Fibroblast of mammary gland (primary cell): ENCODE results near the gene PKMYT1.

Source experiments
- DNase-seq: peaks from one replicate; pipeline ENCODE4 v3.0.0-alpha.2; 2010; ENCODE audit warnings: low read depth
- H3K4me3 ChIP-seq: 2 replicates; pipeline ENCODE4 v1.5.1; 2011; ENCODE audit warnings: low read depth, mild to moderate bottlenecking, low read length, moderate library complexity; ENCODE audit not compliant: control insufficient read depth
- TF ChIP-seq, protein P1 (sequence below): conservative IDR thresholded peaks from 2 replicates; pipeline ENCODE4 v1.5.1; 2011; ENCODE audit warnings: low read depth, low read length, inconsistent platforms; ENCODE audit not compliant: control insufficient read depth, insufficient read depth

The PKMYT1 gene

DNA sequence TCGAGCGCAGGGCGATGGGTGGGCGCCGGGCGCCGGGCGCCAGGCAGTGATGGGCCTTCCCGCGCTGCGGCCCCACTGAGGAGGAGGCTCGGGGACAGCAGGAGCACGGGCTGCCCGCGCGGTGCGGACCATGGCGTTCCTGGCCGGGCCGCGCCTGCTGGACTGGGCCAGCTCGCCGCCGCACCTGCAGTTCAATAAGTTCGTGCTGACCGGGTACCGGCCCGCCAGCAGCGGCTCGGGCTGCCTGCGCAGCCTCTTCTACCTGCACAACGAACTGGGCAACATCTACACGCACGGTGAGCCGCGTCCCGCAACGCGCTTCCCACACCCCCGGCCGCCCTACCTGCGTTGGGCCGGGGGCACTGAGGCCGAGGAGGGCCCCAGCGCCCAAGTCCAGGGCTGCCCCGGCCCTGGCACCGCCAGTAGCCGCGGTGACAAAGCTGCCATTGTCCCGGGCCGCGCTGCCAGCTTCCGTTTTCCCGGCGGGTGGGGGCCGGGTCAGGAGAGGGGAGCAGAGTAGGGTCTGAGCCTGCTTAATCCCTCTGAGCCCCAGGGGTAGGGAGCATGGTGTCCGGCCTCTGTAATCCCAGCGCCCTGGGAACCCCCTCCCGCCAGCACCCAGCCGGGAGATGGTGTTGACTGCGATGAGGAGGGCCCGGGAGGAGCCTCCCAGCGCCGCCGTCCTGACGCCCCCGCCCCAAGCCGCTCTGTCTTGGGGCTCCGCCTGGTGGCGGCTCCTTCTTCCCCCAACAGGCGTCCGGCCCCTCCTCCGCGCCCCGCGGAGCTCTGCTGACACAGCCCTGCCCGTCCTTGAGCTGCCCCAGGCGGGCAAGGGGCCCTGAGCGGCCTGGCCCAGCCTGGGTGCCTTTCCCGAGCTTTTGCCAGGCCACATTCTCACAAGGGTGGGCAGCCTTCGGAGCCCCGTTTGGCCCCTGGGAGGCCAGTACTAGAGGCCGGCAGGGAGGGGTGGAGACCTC lies 10.4 kb downstream of the PKMYT1 start:
- TF ChIP-seq, protein P1, sequence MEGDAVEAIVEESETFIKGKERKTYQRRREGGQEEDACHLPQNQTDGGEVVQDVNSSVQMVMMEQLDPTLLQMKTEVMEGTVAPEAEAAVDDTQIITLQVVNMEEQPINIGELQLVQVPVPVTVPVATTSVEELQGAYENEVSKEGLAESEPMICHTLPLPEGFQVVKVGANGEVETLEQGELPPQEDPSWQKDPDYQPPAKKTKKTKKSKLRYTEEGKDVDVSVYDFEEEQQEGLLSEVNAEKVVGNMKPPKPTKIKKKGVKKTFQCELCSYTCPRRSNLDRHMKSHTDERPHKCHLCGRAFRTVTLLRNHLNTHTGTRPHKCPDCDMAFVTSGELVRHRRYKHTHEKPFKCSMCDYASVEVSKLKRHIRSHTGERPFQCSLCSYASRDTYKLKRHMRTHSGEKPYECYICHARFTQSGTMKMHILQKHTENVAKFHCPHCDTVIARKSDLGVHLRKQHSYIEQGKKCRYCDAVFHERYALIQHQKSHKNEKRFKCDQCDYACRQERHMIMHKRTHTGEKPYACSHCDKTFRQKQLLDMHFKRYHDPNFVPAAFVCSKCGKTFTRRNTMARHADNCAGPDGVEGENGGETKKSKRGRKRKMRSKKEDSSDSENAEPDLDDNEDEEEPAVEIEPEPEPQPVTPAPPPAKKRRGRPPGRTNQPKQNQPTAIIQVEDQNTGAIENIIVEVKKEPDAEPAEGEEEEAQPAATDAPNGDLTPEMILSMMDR, result peak; percentile 33
- peak; percentile 60 for DNase-seq
- peak overlapping the region; percentile 57 for H3K4me3 ChIP-seq

DNA sequence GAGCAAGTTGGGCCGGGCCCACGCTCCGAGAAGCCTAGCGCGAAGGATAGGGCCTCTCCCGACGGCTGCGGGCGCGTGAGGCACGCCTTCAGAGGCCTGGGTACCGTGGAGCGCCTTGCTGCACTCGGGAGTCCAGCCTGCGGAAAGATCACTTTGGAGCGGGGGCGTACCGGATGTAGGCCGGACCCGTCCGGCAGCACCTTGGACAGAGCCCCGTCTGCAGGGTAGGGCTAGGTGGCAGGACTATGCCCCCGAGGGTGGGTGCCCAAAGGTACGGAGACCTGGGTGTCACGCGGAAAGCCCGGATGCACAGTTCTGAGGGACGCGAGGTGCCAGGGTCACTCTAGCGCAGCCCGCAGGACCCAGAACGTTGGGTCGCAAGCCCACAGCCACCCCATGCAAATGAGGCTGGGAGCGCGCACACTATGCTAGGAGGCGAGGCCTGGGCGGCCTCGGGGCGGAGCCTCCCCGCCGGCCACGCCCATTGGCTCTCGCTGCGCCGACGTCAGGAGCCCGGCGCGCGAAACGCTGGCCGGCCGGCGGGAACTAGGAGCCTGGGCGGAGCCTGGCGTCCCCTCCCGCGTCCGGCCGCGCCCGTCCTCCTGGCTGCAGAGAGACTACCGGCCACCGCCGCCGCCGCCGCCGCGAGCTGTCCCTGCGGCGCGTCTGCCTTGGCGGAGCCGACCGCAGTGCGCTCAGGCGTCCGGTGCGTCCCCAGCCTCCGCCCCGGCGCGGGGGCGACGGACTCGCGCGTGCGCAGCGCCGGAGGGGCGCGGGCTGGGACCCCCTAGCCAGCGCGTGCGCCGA lies 11.3 kb downstream of the PKMYT1 start, which contains the start of gene PAQR4:
Gene PAQR4, plus strand, starts transcription at position 611 of the 807 bp plus-strand sequence. CDS start 327 bp downstream, outside the sequence.
- DNase-seq, result peak; percentile 80
- TF ChIP-seq, protein P1, result no peak
- peak within 1 kb of the TSS; percentile 57 for H3K4me3 ChIP-seq

DNA sequence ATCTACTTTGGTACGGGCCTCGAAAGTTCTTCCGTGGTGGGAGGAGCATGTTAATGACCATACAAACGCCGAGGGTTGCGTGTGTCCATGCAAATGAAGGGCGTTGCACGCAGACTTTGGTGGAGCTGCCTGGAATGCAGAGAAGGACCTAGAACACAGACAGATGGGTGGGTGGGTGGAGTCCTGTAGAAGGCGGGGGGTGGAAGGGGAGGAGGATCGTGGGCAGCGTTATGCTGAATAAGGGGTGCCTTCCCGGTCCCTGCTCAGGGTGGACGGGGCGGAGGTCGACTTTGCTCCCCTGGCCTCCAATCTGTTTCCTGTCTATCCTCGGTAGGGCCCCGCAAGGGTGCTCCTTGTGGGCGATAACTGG lies 11.9 kb downstream of the PKMYT1 start:
- DNase-seq, result no peak
- no peak overlapping the region for H3K4me3 ChIP-seq

DNA sequence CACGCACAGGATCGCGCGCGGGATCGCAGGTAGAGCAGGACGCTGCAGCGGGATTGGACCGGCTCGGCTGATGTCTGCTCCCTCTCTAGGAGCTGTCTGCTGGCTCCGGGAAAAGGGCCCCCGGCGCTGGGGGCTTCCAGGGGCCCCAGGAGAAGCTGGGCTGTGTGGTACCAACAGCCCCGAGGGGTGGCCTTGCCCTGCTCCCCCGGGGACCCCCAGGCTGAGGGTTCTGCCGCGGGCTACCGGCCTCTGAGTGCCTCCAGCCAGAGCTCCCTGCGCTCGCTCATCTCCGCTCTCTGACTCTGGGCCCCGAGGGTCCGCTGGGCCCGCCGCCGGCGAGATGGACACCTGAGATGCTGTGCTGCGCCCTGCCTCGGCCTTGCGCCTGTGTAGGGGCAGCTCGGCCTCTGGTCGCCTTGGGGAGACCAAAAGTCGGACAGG lies 12.5 kb downstream of the PKMYT1 start:
- TF ChIP-seq, protein P1, result no peak
- no peak overlapping the region for H3K4me3 ChIP-seq
- DNase-seq, result no peak

More for the DNA sequence above, 11.9 kb downstream of the PKMYT1 start:
- TF ChIP-seq, protein P1, result no peak

DNA sequence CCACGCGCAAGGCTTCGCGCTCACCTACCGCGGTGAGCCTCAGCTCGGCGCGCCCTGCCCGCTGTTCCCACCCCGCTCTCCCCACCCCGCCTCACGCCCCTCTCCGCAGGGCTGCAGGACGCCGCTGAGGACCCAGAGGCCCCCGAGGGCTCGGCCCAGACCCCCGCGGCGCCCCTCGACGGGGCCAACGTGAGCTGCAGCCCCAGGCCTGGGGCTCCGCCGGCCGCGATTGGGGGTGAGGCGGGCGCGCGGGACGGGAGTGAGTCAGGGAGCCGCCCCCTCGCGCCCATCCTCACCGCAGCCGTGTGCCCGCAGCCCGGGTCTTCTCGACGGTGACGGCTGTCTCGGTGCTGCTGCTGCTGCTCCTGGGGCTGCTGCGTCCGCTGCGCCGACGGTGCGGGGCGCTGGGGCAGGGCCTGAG lies 13.0 kb downstream of the PKMYT1 start:
- DNase-seq, result no peak
- TF ChIP-seq, protein P1, result no peak

DNA sequence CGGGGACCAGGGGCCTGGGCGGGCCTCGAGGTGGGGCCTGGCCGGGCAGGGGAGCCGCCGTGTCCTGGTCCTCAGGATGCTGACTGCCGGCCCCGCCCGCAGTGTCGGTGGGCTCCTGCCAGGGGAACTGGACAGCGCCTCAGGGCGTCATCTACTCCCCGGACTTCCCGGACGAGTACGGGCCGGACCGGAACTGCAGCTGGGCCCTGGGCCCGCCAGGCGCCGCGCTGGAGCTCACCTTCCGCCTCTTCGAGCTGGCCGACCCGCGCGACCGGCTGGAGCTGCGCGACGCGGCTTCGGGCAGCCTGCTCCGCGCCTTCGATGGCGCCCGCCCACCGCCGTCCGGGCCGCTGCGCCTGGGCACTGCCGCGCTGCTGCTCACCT lies 13.4 kb downstream of the PKMYT1 start:
- no peak for DNase-seq
- TF ChIP-seq, protein P1, result no peak
- H3K4me3 ChIP-seq, result no peak overlapping the region

More for the DNA sequence above, 13.0 kb downstream of the PKMYT1 start:
- H3K4me3 ChIP-seq, result no peak overlapping the region
